WTC11 (cell line): ENCODE results near the gene SPATA6.

Experiments
- CREM ChIP-seq: sonication (generic); formaldehyde crosslinking; IDR thresholded peaks from 2 replicates; pipeline ENCODE4 v1.8.1; 2022; ENCODE audit warnings: mild to moderate bottlenecking, missing genetic modification reagents, moderate library complexity
- TF ChIP-seq, protein P1 (sequence below): fragments of 200-600 bp; IDR thresholded peaks from 2 replicates; pipeline ENCODE4 v1.8.0; 2022; ENCODE audit warnings: antibody characterized with exemption
- TF ChIP-seq, protein P2 (sequence below): sonication (generic); formaldehyde crosslinking; IDR thresholded peaks from 2 replicates; pipeline ENCODE4 v1.8.0; 2022; ENCODE audit warnings: missing genetic modification reagents

DNA sequence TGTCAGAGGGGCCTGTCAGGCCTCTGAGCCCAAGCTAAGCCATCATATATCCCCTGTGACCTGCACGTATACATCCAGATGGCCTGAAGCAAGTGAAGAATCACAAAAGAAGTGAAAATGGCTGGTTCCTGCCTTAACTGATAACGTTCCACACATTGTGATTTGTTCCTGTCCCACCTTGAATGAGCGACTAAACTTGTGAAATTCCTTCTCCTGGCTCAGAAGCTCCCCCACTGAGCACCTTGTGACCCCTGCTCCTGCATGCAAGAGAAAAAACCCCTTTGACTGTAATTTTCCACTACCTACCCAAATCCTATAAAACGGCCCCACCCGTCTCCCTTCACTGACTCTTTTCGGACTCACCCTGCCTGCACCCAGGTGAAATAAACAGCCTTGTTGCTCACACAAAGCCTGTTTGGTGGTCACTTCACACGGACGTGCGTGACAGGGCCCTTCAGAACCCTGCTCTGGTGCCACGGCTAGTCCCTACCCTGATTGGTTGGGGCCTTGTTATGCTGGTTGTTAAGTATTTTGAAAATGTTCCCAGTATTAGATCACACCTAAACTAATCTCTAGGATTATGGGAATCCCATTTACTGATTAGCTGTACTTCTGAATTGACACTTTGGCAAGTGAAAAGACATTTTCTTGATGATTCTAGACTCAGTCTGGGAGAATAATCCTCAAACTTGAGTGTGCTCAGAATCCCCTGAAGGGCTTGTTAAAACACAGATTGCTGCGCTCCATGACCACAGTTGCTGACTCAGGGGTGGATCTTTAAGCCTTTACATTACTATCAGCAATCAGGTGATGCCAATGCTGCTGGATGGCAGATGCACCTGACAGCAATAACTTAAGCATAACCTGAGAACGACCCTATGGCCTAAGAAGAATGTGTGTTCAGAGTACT is 28.8 kb upstream of the SPATA6 start:
- TF ChIP-seq, protein P1, sequence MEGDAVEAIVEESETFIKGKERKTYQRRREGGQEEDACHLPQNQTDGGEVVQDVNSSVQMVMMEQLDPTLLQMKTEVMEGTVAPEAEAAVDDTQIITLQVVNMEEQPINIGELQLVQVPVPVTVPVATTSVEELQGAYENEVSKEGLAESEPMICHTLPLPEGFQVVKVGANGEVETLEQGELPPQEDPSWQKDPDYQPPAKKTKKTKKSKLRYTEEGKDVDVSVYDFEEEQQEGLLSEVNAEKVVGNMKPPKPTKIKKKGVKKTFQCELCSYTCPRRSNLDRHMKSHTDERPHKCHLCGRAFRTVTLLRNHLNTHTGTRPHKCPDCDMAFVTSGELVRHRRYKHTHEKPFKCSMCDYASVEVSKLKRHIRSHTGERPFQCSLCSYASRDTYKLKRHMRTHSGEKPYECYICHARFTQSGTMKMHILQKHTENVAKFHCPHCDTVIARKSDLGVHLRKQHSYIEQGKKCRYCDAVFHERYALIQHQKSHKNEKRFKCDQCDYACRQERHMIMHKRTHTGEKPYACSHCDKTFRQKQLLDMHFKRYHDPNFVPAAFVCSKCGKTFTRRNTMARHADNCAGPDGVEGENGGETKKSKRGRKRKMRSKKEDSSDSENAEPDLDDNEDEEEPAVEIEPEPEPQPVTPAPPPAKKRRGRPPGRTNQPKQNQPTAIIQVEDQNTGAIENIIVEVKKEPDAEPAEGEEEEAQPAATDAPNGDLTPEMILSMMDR: no peak
- TF ChIP-seq CREM (CRISPR knock-in tag): no peak
- TF ChIP-seq, protein P2, sequence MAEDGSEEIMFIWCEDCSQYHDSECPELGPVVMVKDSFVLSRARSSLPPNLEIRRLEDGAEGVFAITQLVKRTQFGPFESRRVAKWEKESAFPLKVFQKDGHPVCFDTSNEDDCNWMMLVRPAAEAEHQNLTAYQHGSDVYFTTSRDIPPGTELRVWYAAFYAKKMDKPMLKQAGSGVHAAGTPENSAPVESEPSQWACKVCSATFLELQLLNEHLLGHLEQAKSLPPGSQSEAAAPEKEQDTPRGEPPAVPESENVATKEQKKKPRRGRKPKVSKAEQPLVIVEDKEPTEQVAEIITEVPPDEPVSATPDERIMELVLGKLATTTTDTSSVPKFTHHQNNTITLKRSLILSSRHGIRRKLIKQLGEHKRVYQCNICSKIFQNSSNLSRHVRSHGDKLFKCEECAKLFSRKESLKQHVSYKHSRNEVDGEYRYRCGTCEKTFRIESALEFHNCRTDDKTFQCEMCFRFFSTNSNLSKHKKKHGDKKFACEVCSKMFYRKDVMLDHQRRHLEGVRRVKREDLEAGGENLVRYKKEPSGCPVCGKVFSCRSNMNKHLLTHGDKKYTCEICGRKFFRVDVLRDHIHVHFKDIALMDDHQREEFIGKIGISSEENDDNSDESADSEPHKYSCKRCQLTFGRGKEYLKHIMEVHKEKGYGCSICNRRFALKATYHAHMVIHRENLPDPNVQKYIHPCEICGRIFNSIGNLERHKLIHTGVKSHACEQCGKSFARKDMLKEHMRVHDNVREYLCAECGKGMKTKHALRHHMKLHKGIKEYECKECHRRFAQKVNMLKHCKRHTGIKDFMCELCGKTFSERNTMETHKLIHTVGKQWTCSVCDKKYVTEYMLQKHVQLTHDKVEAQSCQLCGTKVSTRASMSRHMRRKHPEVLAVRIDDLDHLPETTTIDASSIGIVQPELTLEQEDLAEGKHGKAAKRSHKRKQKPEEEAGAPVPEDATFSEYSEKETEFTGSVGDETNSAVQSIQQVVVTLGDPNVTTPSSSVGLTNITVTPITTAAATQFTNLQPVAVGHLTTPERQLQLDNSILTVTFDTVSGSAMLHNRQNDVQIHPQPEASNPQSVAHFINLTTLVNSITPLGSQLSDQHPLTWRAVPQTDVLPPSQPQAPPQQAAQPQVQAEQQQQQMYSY: no peak
